ENCODE data around the gene PGRMC2.

Gene PGRMC2

GRCh38 chr4:128290526-128290925, 2.9 kb upstream of the PGRMC2 start:
- H3K27me3 Mint-ChIP-seq (ENCODE audit: low read depth) = no peaks in the 10 kb centered on the region

GRCh38 chr4:128289523-128290158, 2.0 kb upstream of the PGRMC2 start:
- Mint-ChIP-seq H3K9me3 (no peaks in the 10 kb centered on the region), H3K36me3 (ENCODE audit: low read depth) (peaks cover 10% of the 10 kb centered on the region), H3K4me3 (peak overlapping the region in 1 of 3 experiments; percentile 48), H3K27me3 (ENCODE audit: low read depth) (no peaks in the 10 kb centered on the region), H3K4me1 (peaks cover 22% of the 10 kb centered on the region), H3K27ac (no peak overlapping the region)
- TF ChIP-seq CTCF (IDR thresholded peaks at IDR 0.05; ENCODE audit: unreplicated experiment in 3 of 3) = no peak

More at GRCh38 chr4:128290526-128290925, 2.9 kb upstream of the PGRMC2 start:
- no peak for TF ChIP-seq CTCF (IDR thresholded peaks at IDR 0.05; ENCODE audit: unreplicated experiment in 3 of 3)
- H3K36me3 Mint-ChIP-seq (ENCODE audit: low read depth) = peaks cover 3% of the 10 kb centered on the region
- H3K27ac Mint-ChIP-seq = peak overlapping the region in 1 of 3 experiments; percentile 8
- peaks cover 15% of the 10 kb centered on the region for H3K4me1 Mint-ChIP-seq
- no peaks in the 10 kb centered on the region for H3K9me3 Mint-ChIP-seq
- H3K4me3 Mint-ChIP-seq = peak overlapping the region; percentile 17 to 51 (median 48)

GRCh38 chr4:128288689-128289106, 1.1 kb upstream of the PGRMC2 start:
- Mint-ChIP-seq H3K4me3 (peak overlapping the region; percentile 96 to 98 (median 98)), H3K27ac (peak overlapping the region; percentile 84 to 94 (median 94)), H3K4me1 (peaks cover 22% of the 10 kb centered on the region), H3K36me3 (ENCODE audit: low read depth) (peaks cover 18% of the 10 kb centered on the region), H3K27me3 (ENCODE audit: low read depth) (no peaks in the 10 kb centered on the region), H3K9me3 (no peaks in the 10 kb centered on the region)
- TF ChIP-seq CTCF (IDR thresholded peaks at IDR 0.05; ENCODE audit: unreplicated experiment in 3 of 3) = no peak

- no peaks in the 10 kb centered on the region for H3K9me3 Mint-ChIP-seq
- H3K27me3 Mint-ChIP-seq (ENCODE audit: low read depth) = no peaks in the 10 kb centered on the region
- TF ChIP-seq CTCF (IDR thresholded peaks at IDR 0.05; ENCODE audit: unreplicated experiment in 3 of 3) = peak in 2 of 3 experiments; percentile 29 to 32
- H3K27ac Mint-ChIP-seq = peak overlapping the region; percentile 84 to 94 (median 94)
- peaks cover 20% of the 10 kb centered on the region for H3K36me3 Mint-ChIP-seq (ENCODE audit: low read depth)
- H3K4me3 Mint-ChIP-seq = peak overlapping the region; percentile 96 to 98 (median 98)
- peaks cover 22% of the 10 kb centered on the region for H3K4me1 Mint-ChIP-seq
These were observed 467 bp upstream of the PGRMC2 start for GRCh38 chr4:128287871-128288688.

GRCh38 chr4:128286474-128287058, 1.0 kb downstream of the PGRMC2 start:
- H3K9me3 Mint-ChIP-seq = no peaks in the 10 kb centered on the region
- TF ChIP-seq CTCF (IDR thresholded peaks at IDR 0.05; ENCODE audit: unreplicated experiment in 3 of 3) = no peak
- peaks cover 32% of the 10 kb centered on the region for H3K36me3 Mint-ChIP-seq (ENCODE audit: low read depth)
- H3K4me3 Mint-ChIP-seq = peak overlapping the region; percentile 96 to 98 (median 98)
- H3K4me1 Mint-ChIP-seq = peaks cover 27% of the 10 kb centered on the region
- no peaks in the 10 kb centered on the region for H3K27me3 Mint-ChIP-seq (ENCODE audit: low read depth)
- peak overlapping the region; percentile 61 to 94 (median 90) for H3K27ac Mint-ChIP-seq

All from nephron (organoid).